Ishikawa (cell line): ENCODE results near the gene CCDC91.

Experiments
- EGR1 ChIP-seq: IDR thresholded peaks from 2 replicates; pipeline ENCODE4 v1.6.1; 2012
- EP300 ChIP-seq: IDR thresholded peaks from 2 replicates; pipeline ENCODE4 v1.6.1; 2012; ENCODE audit warnings: borderline replicate concordance
- FOXM1 ChIP-seq: IDR thresholded peaks from 2 replicates; pipeline ENCODE4 v1.6.1; 2012; ENCODE audit warnings: low read depth, borderline replicate concordance
- NFIC ChIP-seq: IDR thresholded peaks from 2 replicates; pipeline ENCODE4 v1.6.1; 2012
- RAD21 ChIP-seq: IDR thresholded peaks from 2 replicates; pipeline ENCODE4 v1.6.1; 2012; ENCODE audit warnings: low read depth
- TAF1 ChIP-seq: IDR thresholded peaks from 2 replicates; pipeline ENCODE4 v1.6.1; 2012; ENCODE audit warnings: low read depth, mild to moderate bottlenecking
- YY1 ChIP-seq: IDR thresholded peaks from 2 replicates; pipeline ENCODE4 v1.6.1; 2012; ENCODE audit warnings: low read depth
- TF ChIP-seq, protein P1 (sequence below): IDR thresholded peaks from 2 replicates; pipeline ENCODE4 v1.6.1; 2012; ENCODE audit warnings: low read depth, mild to moderate bottlenecking
- TF ChIP-seq, protein P2 (sequence below): IDR thresholded peaks from 2 replicates; pipeline ENCODE4 v1.6.1; 2012

- TF ChIP-seq TAF1 = no peak
- no peak for TF ChIP-seq EP300
- TF ChIP-seq, protein P1, sequence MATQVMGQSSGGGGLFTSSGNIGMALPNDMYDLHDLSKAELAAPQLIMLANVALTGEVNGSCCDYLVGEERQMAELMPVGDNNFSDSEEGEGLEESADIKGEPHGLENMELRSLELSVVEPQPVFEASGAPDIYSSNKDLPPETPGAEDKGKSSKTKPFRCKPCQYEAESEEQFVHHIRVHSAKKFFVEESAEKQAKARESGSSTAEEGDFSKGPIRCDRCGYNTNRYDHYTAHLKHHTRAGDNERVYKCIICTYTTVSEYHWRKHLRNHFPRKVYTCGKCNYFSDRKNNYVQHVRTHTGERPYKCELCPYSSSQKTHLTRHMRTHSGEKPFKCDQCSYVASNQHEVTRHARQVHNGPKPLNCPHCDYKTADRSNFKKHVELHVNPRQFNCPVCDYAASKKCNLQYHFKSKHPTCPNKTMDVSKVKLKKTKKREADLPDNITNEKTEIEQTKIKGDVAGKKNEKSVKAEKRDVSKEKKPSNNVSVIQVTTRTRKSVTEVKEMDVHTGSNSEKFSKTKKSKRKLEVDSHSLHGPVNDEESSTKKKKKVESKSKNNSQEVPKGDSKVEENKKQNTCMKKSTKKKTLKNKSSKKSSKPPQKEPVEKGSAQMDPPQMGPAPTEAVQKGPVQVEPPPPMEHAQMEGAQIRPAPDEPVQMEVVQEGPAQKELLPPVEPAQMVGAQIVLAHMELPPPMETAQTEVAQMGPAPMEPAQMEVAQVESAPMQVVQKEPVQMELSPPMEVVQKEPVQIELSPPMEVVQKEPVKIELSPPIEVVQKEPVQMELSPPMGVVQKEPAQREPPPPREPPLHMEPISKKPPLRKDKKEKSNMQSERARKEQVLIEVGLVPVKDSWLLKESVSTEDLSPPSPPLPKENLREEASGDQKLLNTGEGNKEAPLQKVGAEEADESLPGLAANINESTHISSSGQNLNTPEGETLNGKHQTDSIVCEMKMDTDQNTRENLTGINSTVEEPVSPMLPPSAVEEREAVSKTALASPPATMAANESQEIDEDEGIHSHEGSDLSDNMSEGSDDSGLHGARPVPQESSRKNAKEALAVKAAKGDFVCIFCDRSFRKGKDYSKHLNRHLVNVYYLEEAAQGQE = no peak
- no peak for TF ChIP-seq EGR1
- no peak for TF ChIP-seq RAD21
- no peak for TF ChIP-seq YY1
- TF ChIP-seq, protein P2, sequence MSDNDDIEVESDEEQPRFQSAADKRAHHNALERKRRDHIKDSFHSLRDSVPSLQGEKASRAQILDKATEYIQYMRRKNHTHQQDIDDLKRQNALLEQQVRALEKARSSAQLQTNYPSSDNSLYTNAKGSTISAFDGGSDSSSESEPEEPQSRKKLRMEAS = no peak
- TF ChIP-seq FOXM1 = no peak
- no peak for TF ChIP-seq NFIC
These were observed 18.7 kb upstream of the CCDC91 start for GRCh38 chr12:28171356-28172060.
